ENCODE measurements around the gene TUBD1. TPM values are rescaled to one million over a fixed set of nuclear protein-coding genes. Genes with fewer than 3 reads are reported as not detected.
"Not testable (repeated sequence)": the region's sequence is repeated elsewhere in the genome, so short reads cannot be mapped to it uniquely, and the experiment has no call there.

The TUBD1 gene
- total RNA-seq, 1 experiment from 2014 or later = 3.5 TPM

- no peak for DNase-seq (ENCODE audit: low spot score)
These were observed 18.4 kb downstream of the TUBD1 start for GRCh38 chr17:59874376-59874775.

DNA sequence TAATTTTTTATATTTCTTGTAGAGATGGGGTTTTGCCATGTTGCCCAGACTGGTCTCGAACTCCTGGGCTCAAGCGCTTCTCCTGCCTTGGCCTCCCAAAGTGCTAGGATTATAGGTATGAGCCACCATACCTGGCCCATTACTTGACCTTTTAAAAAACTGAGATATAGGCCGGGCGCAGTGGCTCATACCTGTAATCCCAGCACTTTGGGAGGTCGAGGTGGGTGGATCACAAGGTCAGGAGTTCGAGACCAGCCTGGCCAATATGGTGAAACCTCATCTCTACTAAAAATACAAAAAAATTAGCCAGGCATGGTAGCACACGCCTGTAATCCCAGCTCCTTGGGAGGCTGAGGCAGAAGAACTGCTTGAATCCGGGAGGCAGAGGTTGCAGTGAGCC is 19.3 kb downstream of the TUBD1 start:
- DNase-seq (ENCODE audit: low spot score) = not testable (repeated sequence)

GRCh38 chr17:59872351-59872750 is 20.4 kb downstream of the TUBD1 start:
- DNase-seq (ENCODE audit: low spot score) = no peak

DNA sequence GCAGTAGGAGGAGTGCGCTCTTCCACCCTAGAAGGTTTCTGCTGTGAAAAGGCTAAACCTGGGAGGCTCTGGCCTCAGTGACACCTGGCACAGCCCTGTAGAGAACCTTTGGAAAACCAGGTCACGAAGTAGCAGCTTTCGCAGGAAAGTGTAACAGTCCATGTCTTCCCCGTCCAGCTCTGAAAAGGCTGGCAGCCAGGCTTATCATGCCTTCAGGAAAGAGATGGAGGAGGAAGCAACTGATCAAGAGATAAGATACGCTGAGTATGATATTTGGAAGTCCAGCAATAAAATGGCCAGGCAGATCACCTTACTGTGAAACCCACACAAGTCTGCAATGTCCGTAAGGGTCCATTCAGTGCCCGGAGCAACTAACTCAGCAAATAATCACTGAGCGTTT is 22.3 kb downstream of the TUBD1 start:
- DNase-seq (ENCODE audit: low spot score) = no peak

DNA sequence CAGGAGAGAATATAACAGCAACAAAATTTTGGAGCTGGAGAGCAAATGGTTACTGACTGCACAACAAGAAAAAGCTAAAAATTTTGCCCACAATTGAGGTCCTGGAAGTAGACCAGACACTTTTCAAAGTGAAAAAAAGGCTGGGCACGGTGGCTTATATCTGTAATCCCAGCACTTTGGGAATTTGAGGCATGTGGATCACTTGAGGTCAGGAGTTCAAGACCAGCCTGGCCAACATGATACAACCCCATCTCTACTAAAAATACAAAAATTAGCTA is 22.9 kb downstream of the TUBD1 start:
- no peak for DNase-seq (ENCODE audit: low spot score)

- no peak for DNase-seq (ENCODE audit: low spot score)
These were observed 29.1 kb downstream of the TUBD1 start for GRCh38 chr17:59863616-59864015.

GRCh38 chr17:59859444-59860025 is 33.2 kb downstream of the TUBD1 start:
- DNase-seq (ENCODE audit: low spot score) = peak; percentile 72

DNA sequence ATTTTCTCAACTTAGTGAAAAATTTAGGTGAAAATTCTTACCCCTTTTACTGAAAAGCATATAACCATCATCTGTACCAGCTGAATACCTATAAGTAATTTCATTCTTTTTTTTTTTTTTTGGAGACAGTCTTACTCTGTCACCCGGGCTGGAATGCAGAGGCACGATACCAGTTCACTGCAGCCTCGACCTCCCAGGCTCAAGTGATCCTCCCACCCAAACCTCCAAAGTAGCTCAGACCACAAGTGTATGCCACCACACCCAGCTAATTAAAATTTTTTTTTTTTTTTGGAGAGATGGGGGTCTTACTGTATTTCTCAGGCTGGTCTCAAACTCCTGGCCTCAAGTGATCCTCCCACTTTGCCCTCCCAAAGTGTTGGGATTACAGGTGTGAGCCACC is 33.8 kb downstream of the TUBD1 start:
- DNase-seq (ENCODE audit: low spot score) = no peak

GRCh38 chr17:59858167-59858816 is 34.5 kb downstream of the TUBD1 start:
- DNase-seq (ENCODE audit: low spot score) = no peak

DNA sequence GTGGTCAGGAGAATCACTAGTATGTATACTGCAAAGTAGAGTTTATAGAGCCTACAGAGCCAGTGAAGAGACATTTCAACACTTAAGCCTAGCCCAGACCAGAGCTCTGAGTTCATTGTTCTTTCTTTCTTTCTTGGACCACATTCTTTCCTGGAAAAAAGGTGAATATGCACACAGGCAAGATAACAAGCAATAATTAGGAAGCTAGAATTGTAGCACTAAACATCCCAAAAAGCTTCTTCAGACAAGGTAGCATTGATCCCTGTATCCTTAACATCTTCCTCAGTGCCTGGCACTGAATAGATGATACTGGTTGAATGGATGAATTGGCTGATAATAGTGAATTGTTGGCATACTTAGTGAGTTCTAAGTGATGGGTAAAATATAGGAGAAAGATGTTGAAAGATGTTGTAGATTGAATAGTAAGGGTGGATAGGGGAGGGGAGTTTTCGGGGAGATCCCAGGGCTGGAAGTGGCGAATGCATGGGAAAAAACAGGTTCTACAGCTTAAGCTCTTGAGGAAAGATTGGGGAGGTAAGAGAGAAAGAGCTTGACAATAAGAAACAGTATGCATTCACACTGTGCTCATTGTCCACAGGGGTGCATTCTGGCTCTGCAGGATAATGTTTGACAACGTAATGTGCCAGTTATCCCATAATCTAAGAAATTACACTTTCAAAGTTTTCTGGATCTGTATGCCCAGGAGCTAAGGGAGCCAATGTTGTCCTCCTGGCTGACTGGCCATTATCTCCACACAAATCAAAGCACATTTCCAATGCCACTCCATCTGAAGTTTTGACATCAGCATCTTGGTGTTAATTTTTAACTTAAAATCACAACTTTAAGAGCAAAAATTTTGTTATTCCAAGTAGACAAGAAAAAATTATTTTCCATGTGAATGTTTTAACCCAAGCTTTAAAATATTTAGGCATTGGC is 35.6 kb downstream of the TUBD1 start:
- peak; percentile 79 for DNase-seq (ENCODE audit: low spot score)

GRCh38 chr17:59853919-59854729 is 38.6 kb downstream of the TUBD1 start:
- not testable (repeated sequence) for DNase-seq (ENCODE audit: low spot score)

DNA sequence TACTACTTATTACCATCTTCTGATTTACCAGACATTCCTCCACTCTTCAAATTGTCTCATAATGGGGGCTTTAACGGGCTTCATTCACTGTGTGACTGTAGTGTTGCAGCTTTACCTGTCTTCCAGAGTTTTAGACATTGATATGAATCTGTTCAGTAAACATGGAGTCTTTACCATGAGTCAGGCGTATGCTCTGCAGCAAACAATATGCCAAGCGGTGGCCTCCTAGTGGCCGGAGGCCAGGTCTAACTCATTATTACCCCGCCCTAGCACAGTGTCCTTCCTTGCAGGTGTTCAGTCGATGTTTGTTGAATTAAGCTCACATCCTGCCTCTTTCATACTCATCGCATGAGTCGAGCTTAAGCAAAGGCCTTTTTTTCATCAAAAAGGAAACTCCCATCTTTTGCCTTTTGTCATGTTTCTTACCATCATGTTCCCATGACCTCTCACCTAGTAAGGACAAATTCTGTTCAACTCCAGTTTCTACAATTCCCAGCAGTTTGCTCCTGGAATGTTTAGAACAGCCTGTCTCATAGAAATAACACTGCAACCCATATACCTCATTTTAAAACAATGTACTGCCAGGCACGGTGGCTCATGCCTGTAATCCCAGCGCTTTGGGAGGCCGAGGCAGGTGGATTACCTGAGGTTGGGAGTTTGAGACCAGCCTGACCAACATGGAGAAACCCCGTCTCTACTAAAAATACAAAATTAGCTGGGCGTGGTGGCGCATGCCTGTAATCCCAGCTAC is 39.4 kb downstream of the TUBD1 start:
- DNase-seq (ENCODE audit: low spot score) = peak; percentile 97

DNA sequence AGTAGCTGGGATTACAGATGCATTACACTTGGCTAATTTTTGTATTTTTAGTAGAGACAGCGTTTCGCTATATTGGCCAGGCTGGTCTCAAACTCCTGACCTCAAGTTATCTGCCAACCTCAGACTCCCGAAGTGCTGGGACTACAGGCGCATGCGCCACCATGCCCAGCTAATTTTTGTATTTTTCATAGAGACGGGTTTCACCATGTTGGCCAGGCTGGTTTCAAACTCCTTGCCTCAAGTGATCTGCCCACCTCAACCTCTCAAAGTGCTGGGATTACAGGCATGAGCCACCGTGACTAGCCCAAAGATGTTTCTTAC is 39.9 kb downstream of the TUBD1 start:
- not testable (repeated sequence) for DNase-seq (ENCODE audit: low spot score)

DNA sequence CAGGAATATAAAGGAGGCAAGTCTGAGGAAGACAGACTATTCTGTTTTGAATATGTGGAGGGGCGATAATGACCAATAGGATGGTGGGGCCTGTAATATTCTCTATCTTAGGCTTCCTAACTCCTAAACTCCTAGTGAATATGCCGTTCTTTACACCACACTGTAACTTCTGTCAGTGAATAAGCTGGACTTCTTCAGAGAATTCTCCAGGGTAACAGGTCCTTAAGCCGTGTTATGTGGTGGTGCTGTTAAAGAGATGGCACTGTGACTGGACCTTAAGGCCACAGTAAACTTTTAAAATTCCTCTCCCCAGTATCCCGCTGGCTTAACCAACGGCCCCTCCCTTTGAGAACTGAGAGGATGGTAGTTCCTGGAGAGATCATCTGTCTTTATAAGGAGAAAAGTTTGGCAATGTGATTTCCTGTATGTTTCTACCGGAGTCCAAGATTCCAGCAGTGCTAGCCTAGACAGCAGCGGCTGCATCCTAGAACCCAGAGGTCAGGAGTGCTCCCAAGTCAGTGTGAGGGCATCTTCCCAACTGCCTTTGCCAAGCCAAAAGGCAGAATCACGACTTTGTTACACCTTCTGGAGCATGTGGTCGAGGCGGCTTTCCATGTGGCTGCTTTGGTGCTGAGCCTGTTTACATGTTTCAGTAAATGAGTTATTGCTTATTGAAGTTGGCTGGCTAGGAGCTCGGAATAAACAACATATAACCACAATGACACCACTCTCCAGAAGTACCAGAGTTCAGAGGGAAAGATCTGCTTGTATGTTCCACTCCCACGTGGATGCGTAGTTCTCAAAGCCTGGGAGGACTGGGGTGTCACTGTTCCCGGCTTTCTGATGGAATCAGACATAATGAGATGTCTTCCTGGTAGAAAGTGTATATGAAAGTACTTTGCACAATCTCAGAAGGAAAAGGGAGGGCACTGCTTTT is 41.0 kb downstream of the TUBD1 start:
- peak; percentile 71 for DNase-seq (ENCODE audit: low spot score)

DNA sequence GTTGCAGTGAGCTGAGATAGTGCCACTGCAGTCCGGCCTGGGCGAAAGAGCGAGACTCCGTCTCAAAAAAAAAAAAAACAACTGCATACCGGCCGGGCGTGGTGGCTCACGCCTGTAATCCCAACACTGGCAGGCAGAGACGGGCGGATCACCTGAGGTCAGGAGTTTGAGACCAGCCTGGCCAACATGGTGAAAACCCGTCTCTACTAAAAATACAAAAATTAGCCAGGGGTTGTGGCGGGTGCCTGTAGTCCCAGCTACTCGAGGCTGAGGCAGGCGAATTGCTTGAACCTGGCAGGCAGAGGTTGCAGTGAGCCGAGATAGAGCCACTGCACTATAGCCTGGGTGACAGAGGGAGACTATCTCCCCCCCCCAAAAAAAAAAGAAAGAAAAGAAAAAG is 42.4 kb downstream of the TUBD1 start:
- DNase-seq (ENCODE audit: low spot score) = not testable (repeated sequence)

DNA sequence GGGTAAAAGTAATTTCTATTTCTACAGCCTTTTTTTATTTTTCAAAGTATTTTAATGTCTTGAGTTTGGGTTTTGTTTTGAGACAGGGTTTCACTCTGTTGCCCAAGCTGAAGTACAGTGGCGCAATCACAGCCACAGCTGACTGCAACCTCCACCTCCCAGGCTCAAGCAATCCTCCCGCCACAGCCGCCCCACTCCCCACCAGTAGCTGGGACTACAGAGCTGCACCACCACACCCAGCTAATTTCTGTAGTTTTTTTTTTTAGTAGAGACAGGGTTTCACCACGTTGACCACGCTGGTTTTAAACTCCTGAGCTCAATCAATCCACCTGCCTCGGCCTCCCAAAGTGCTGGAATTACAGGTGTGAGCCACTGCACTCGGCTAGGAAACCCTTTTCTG is 44.0 kb downstream of the TUBD1 start:
- no peak for DNase-seq (ENCODE audit: low spot score)

- no peak for DNase-seq (ENCODE audit: low spot score)
These were observed 44.4 kb downstream of the TUBD1 start for GRCh38 chr17:59848385-59848668.

DNA sequence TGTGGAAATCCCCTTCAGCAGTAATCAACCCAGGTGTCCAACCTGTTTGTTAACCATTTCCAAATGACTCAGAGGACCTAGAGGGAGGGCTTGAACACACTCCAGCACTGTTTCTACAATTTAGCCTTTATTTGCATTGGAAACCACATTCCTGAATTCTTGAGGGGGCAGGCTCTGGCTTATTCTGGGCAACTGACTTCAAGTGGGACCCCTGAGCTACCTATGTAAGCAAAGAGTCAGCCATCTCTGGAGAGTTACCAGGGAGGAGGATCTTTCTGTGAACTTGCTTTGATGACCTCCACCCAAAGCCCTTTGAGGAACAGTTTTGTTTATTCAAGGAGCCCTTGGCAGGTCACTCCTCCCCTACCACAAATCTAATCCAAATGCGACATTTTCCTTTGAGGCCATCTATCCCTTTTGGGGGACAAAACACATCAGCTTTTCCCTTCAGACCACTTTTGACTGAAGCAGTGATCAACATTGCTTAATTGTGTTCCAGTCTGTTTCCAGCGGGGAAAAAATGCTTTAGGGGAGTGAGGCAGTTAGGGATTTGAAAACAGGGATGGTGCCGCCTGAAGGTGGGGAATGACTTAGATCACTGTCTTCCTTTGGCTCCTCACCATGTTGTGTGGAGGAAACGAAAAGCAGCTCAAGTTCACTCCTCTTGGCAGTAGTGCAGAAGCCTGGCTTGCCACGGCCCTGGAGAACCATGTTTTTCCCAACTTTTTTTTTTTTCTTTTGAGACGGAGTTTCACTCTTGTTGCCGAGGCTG is 46.2 kb downstream of the TUBD1 start:
- peak; percentile 96 for DNase-seq (ENCODE audit: low spot score)

DNA sequence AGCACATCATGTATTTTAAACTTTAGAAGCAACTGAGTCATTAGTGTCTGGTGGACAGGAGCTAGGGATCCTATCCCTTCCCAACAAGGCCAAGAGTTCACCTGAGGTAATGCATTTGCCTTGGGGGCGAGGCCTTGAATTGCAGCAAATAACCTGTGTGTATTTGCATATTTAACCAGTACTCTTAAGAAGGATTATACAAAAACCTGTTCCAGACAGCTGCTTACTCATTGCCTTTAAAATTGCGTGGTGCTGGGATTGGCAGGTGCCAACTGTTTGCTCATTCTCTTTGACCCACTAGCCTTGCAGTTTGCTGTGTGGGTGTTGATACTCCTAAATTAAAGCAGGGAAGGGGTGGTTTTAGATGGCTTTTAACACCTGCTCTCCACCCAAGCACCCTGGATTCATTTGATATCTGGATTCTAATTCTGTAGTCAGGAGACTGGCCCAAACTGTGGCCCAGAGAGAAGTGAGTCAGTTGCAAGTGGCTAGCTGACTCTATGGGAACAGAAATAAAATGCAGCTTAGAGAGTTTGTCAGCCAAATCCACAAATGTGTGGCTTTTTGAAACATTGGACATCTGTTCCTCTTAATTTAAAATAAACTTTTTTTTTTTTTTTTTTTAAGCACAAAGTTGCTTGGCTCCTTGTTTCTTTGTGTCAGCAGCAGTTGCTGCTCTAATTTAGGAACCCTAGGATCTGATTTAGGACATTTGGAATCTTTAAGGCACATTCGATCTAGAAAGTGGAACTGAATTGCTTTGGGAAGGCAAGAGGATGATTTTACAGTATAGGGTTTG is 46.9 kb downstream of the TUBD1 start:
- DNase-seq (ENCODE audit: low spot score) = peak; percentile 95

All from HT-29 (cell line).